HTR-8/SVneo (cell line): ENCODE measurements around the gene ATP8A1.
A peak's percentile ranks its signal among the peaks of the same experiment; 100 is the strongest.
"Not testable (repeated sequence)": the region's sequence is repeated elsewhere in the genome, so short reads cannot be mapped to it uniquely, and the experiment has no call there.

Source experiments
- DNase-seq: peaks from one replicate; pipeline ENCODE4 v3.0.0; 2011; ENCODE audit warnings: low spot score, mixed read lengths; ENCODE audit not compliant: insufficient read length
- FAIRE-seq: peaks from 2 replicates; lab custom pipeline; 2011; peaks lifted over from hg19 to GRCh38; lab: Jason Lieb, UNC

Gene ATP8A1

GRCh38 chr4:42519803-42520417 is 137.0 kb downstream of the ATP8A1 start:
- no peak for FAIRE-seq

GRCh38 chr4:42515156-42515884 is 141.6 kb downstream of the ATP8A1 start:
- FAIRE-seq = no peak
- DNase-seq = no peak

More at GRCh38 chr4:42519803-42520417, 137.0 kb downstream of the ATP8A1 start:
- peak; percentile 17 for DNase-seq

- no peak for FAIRE-seq
- no peak for DNase-seq
Observed at GRCh38 chr4:42513748-42514492, 143.0 kb downstream of the ATP8A1 start.

GRCh38 chr4:42512226-42512625 is 144.7 kb downstream of the ATP8A1 start:
- FAIRE-seq (no peak), DNase-seq (no peak)

- DNase-seq (no peak), FAIRE-seq (no peak)
Observed at GRCh38 chr4:42510225-42510624, 146.7 kb downstream of the ATP8A1 start.

- FAIRE-seq (no peak), DNase-seq (no peak)
Observed at GRCh38 chr4:42501624-42502401, 155.1 kb downstream of the ATP8A1 start.

- FAIRE-seq = no peak
- DNase-seq = no peak
Observed at GRCh38 chr4:42498040-42498439, 158.9 kb downstream of the ATP8A1 start.

- no peak for FAIRE-seq
Observed at GRCh38 chr4:42497142-42497910, 159.6 kb downstream of the ATP8A1 start.

GRCh38 chr4:42492962-42493361 is 163.9 kb downstream of the ATP8A1 start:
- no peak for DNase-seq
- FAIRE-seq = no peak

More at GRCh38 chr4:42497142-42497910, 159.6 kb downstream of the ATP8A1 start:
- DNase-seq = no peak

GRCh38 chr4:42490015-42490414 is 166.9 kb downstream of the ATP8A1 start:
- FAIRE-seq (no peak), DNase-seq (no peak)

- FAIRE-seq = no peak
- DNase-seq = no peak
Observed at GRCh38 chr4:42489095-42489494, 167.8 kb downstream of the ATP8A1 start.

GRCh38 chr4:42488554-42488953 is 168.4 kb downstream of the ATP8A1 start:
- DNase-seq (no peak), FAIRE-seq (no peak)

- DNase-seq (no peak), FAIRE-seq (no peak)
Observed at GRCh38 chr4:42488114-42488513, 168.8 kb downstream of the ATP8A1 start.

GRCh38 chr4:42487230-42487629 is 169.7 kb downstream of the ATP8A1 start:
- DNase-seq = no peak
- FAIRE-seq = no peak

- FAIRE-seq = not testable (repeated sequence)
Observed at GRCh38 chr4:42486156-42486555, 170.7 kb downstream of the ATP8A1 start.

GRCh38 chr4:42484630-42485029 is 172.3 kb downstream of the ATP8A1 start:
- FAIRE-seq (no peak), DNase-seq (no peak)

More at GRCh38 chr4:42486156-42486555, 170.7 kb downstream of the ATP8A1 start:
- DNase-seq = not testable (repeated sequence)

GRCh38 chr4:42483426-42484379 is 173.2 kb downstream of the ATP8A1 start:
- FAIRE-seq = no peak
- DNase-seq = no peak

GRCh38 chr4:42482516-42483327 is 174.2 kb downstream of the ATP8A1 start:
- FAIRE-seq = no peak
- no peak for DNase-seq
